Measurements from ENCODE around the gene LOXL1. TPM values are rescaled to one million over a fixed set of nuclear protein-coding genes. Genes with fewer than 3 reads are reported as not detected.

LOXL1 gene
- total and polyA plus RNA-seq, 9 donors, result 20.0 to 48.0 (median 34.2) TPM

DNA sequence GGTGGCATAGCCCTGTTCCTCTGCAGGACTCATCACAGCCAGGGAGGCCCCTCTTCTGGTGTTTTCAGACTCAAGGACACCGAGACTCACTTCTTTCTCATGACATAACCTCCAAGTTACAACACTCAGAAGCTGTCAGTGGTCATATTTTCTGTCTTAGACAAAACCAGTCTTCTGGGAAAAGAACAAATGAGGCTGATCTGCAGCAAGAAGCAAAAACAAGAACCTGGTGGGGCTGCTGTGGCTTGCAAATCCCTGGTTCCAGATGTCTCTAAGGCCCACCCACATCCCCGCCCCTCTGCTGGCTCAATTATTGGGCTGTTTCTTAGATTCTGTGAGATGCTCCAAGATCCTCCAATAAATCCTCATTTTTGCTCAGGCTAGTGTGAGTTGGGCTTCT, 16.6 kb upstream of the LOXL1 start:
- WGBS (ENCODE audit: insufficient coverage), result no CpG with 5 or more reads among the region's 2 CpGs
- Histone ChIP-seq H3K4me1 (ENCODE audit: control insufficient read depth, insufficient read depth, low read length) (peaks cover 4% of the 10 kb centered on the region), H3K27me3 (ENCODE audit: control insufficient read depth, insufficient read depth, low read length) (no peaks in the 10 kb centered on the region), H3K36me3 (ENCODE audit: control insufficient read depth, insufficient read depth, low read length) (no peaks in the 10 kb centered on the region), H3K4me3 (ENCODE audit: low read length) (no peak overlapping the region), H3K9me3 (replicated peaks; ENCODE audit: control insufficient read depth, low read depth, low read length) (no peaks in the 10 kb centered on the region), H3K27ac (ENCODE audit: low read length) (no peak overlapping the region)
- DNase-seq, result no peak

DNA sequence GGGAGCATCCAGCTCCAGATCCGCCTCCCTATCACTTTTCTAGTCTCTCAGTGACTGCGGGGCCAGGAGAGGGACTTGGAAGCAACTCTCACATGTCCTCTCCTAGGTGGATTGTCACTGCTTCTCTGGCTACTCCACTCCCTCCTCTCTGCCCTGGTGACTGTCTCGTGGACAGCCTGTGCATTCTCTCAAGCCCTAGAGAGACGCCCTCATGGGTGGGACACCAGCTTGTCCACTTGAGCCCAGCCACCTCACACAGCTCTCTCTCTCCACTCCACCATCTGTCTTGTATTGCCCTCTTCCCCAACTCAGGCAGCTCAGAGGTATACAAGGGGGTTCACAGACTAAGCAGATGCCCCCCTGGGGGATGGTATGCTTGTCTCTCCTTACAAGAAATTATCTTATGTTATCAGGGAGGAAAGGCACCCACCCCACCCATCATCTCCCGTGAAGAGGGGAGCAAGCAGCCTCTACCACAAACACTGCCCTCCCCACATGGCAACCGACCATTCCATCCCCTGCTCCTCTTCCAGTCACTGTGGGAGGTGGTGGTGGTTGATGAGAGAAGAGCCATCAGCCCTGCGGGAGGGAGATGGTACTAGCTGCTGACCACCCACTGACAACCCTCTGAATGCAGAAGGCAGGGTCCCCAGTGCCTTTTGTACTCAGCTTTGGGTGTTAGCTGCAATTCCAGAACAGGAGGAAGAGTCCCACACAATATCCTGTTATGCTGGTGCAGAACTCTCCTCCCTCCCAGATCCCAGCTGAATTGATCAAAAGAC, 15.5 kb upstream of the LOXL1 start:
- 64% methylated on average over 4 of the region's 7 CpGs for WGBS (ENCODE audit: insufficient coverage)

GRCh38 chr15:73912030-73912596, 14.1 kb upstream of the LOXL1 start:
- no peaks in the 10 kb centered on the region for H3K27me3 ChIP-seq (ENCODE audit: control insufficient read depth, insufficient read depth, low read length)
- DNase-seq, result no peak
- no peak overlapping the region for H3K27ac ChIP-seq (ENCODE audit: low read length)
- no peaks in the 10 kb centered on the region for H3K36me3 ChIP-seq (ENCODE audit: control insufficient read depth, insufficient read depth, low read length)
- H3K4me3 ChIP-seq (ENCODE audit: low read length), result no peak overlapping the region
- H3K9me3 ChIP-seq (replicated peaks; ENCODE audit: control insufficient read depth, low read depth, low read length), result peaks cover 2% of the 10 kb centered on the region
- H3K4me1 ChIP-seq (ENCODE audit: control insufficient read depth, insufficient read depth, low read length), result no peaks in the 10 kb centered on the region
- WGBS (ENCODE audit: insufficient coverage), result no CpG with 5 or more reads among the region's 7 CpGs

More for the DNA sequence above, 15.5 kb upstream of the LOXL1 start:
- Histone ChIP-seq H3K27ac (ENCODE audit: low read length) (no peak overlapping the region), H3K9me3 (replicated peaks; ENCODE audit: control insufficient read depth, low read depth, low read length) (no peaks in the 10 kb centered on the region), H3K4me1 (ENCODE audit: control insufficient read depth, insufficient read depth, low read length) (peaks cover 4% of the 10 kb centered on the region), H3K4me3 (ENCODE audit: low read length) (no peak overlapping the region), H3K36me3 (ENCODE audit: control insufficient read depth, insufficient read depth, low read length) (no peaks in the 10 kb centered on the region), H3K27me3 (ENCODE audit: control insufficient read depth, insufficient read depth, low read length) (no peaks in the 10 kb centered on the region)
- DNase-seq, result no peak

GRCh38 chr15:73914145-73914544, 12.1 kb upstream of the LOXL1 start:
- no peak for DNase-seq
- WGBS (ENCODE audit: insufficient coverage), result 84% methylated on average over 2 of the region's 3 CpGs
- Histone ChIP-seq H3K27ac (ENCODE audit: low read length) (no peak overlapping the region), H3K36me3 (ENCODE audit: control insufficient read depth, insufficient read depth, low read length) (no peaks in the 10 kb centered on the region), H3K9me3 (replicated peaks; ENCODE audit: control insufficient read depth, low read depth, low read length) (peaks cover 2% of the 10 kb centered on the region), H3K4me3 (ENCODE audit: low read length) (no peak overlapping the region), H3K4me1 (ENCODE audit: control insufficient read depth, insufficient read depth, low read length) (no peaks in the 10 kb centered on the region), H3K27me3 (ENCODE audit: control insufficient read depth, insufficient read depth, low read length) (no peaks in the 10 kb centered on the region)

DNA sequence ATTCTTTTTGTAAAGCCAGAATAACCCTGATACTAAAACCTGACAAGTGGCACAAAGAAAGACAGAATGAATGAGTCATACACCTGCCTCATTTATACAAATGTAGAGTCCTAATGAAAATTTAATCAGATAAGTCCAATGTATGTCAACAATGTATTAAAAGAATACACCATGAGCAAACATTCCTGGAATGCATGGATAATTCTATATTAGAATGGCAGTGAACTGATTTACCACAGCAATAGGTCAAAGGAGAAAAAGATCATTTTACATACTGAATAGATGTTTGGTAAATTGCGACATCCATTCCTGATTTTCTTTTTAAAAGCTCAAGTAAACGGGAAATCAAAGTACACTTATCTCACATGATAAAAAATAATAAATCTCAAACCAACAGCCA, 11.2 kb upstream of the LOXL1 start:
- Histone ChIP-seq H3K27ac (ENCODE audit: low read length) (no peak overlapping the region), H3K27me3 (ENCODE audit: control insufficient read depth, insufficient read depth, low read length) (no peaks in the 10 kb centered on the region), H3K9me3 (replicated peaks; ENCODE audit: control insufficient read depth, low read depth, low read length) (peaks cover 2% of the 10 kb centered on the region), H3K4me3 (ENCODE audit: low read length) (no peak overlapping the region), H3K36me3 (ENCODE audit: control insufficient read depth, insufficient read depth, low read length) (no peaks in the 10 kb centered on the region), H3K4me1 (ENCODE audit: control insufficient read depth, insufficient read depth, low read length) (no peaks in the 10 kb centered on the region)
- WGBS (ENCODE audit: insufficient coverage), result no CpG with 5 or more reads among the region's 2 CpGs
- DNase-seq, result no peak

DNA sequence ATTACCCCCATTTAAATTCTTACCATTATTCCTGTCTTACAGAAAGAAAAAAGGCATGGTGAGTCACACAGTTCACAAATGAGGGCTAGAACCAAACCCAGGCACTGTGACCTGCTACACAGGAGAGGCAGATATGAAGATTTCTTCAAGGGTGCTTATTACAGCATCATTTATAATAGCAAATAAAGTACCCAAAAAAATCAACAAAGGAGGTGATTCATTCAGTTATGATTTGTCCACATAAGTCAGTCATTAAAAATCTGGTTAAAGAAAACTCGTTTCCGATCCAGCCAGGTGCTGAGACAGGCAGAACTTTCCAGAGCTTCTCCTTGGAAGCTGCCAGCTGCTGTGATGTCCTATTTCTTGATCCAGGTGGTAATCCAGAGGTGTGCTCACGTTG, 7.5 kb upstream of the LOXL1 start:
- Histone ChIP-seq H3K27ac (ENCODE audit: low read length) (no peak overlapping the region), H3K4me3 (ENCODE audit: low read length) (no peak overlapping the region), H3K36me3 (ENCODE audit: control insufficient read depth, insufficient read depth, low read length) (no peaks in the 10 kb centered on the region), H3K9me3 (replicated peaks; ENCODE audit: control insufficient read depth, low read depth, low read length) (peaks cover 2% of the 10 kb centered on the region), H3K4me1 (ENCODE audit: control insufficient read depth, insufficient read depth, low read length) (peaks cover 25% of the 10 kb centered on the region), H3K27me3 (ENCODE audit: control insufficient read depth, insufficient read depth, low read length) (no peaks in the 10 kb centered on the region)
- 100% methylated on average over 2 of the region's 3 CpGs for WGBS (ENCODE audit: insufficient coverage)
- DNase-seq, result no peak

GRCh38 chr15:73919706-73920105, 6.6 kb upstream of the LOXL1 start:
- H3K9me3 ChIP-seq (replicated peaks; ENCODE audit: control insufficient read depth, low read depth, low read length), result peaks cover 2% of the 10 kb centered on the region
- DNase-seq, result no peak
- no peaks in the 10 kb centered on the region for H3K36me3 ChIP-seq (ENCODE audit: control insufficient read depth, insufficient read depth, low read length)
- no peak overlapping the region for H3K4me3 ChIP-seq (ENCODE audit: low read length)
- WGBS (ENCODE audit: insufficient coverage), result 92% methylated on average over 2 of the region's 6 CpGs
- H3K4me1 ChIP-seq (ENCODE audit: control insufficient read depth, insufficient read depth, low read length), result peaks cover 35% of the 10 kb centered on the region
- no peaks in the 10 kb centered on the region for H3K27me3 ChIP-seq (ENCODE audit: control insufficient read depth, insufficient read depth, low read length)
- no peak overlapping the region for H3K27ac ChIP-seq (ENCODE audit: low read length)

- Histone ChIP-seq H3K4me1 (ENCODE audit: control insufficient read depth, insufficient read depth, low read length) (peaks cover 51% of the 10 kb centered on the region), H3K36me3 (ENCODE audit: control insufficient read depth, insufficient read depth, low read length) (no peaks in the 10 kb centered on the region), H3K27ac (ENCODE audit: low read length) (no peak overlapping the region), H3K9me3 (replicated peaks; ENCODE audit: control insufficient read depth, low read depth, low read length) (no peaks in the 10 kb centered on the region), H3K4me3 (ENCODE audit: low read length) (no peak overlapping the region), H3K27me3 (ENCODE audit: control insufficient read depth, insufficient read depth, low read length) (no peaks in the 10 kb centered on the region)
- no peak for DNase-seq
- 42% methylated on average over 3 of the region's 4 CpGs for WGBS (ENCODE audit: insufficient coverage)
Observed at GRCh38 chr15:73921254-73921925, 4.9 kb upstream of the LOXL1 start.

GRCh38 chr15:73922186-73923151, 3.8 kb upstream of the LOXL1 start:
- H3K4me1 ChIP-seq (ENCODE audit: control insufficient read depth, insufficient read depth, low read length), result peaks cover 56% of the 10 kb centered on the region
- no peak overlapping the region for H3K4me3 ChIP-seq (ENCODE audit: low read length)
- peak; percentile 73 for DNase-seq
- H3K36me3 ChIP-seq (ENCODE audit: control insufficient read depth, insufficient read depth, low read length), result no peaks in the 10 kb centered on the region
- WGBS (ENCODE audit: insufficient coverage), result 11% methylated on average over 7 of the region's 19 CpGs
- H3K27ac ChIP-seq (ENCODE audit: low read length), result peak overlapping the region; percentile 29
- H3K9me3 ChIP-seq (replicated peaks; ENCODE audit: control insufficient read depth, low read depth, low read length), result no peaks in the 10 kb centered on the region
- H3K27me3 ChIP-seq (ENCODE audit: control insufficient read depth, insufficient read depth, low read length), result no peaks in the 10 kb centered on the region

DNA sequence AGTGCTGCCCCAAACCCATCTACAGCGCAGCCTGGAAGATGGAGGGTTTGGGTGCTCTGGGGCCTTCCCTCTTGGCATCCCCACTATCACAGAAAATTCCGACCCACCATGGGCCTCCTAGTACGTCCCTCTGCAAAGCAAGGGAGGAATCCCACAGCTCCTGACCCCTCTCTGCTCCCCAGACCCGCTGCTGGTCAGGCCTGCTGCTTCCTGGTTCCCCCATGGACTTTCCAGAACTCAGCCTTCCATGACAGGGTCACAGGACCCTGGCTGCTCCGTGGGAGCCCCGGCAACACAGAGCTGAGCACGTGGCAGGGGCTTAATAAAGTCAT, 3.1 kb upstream of the LOXL1 start:
- Histone ChIP-seq H3K36me3 (ENCODE audit: control insufficient read depth, insufficient read depth, low read length) (no peaks in the 10 kb centered on the region), H3K27ac (ENCODE audit: low read length) (no peak overlapping the region), H3K4me3 (ENCODE audit: low read length) (no peak overlapping the region), H3K27me3 (ENCODE audit: control insufficient read depth, insufficient read depth, low read length) (peaks cover 3% of the 10 kb centered on the region), H3K4me1 (ENCODE audit: control insufficient read depth, insufficient read depth, low read length) (peaks cover 60% of the 10 kb centered on the region), H3K9me3 (replicated peaks; ENCODE audit: control insufficient read depth, low read depth, low read length) (no peaks in the 10 kb centered on the region)
- WGBS (ENCODE audit: insufficient coverage), result 41% methylated on average over 6 of the region's 7 CpGs
- no peak for DNase-seq

Measured in muscle of leg (tissue), 11 donors.